ENCODE results near the gene TXNIP. TPM values are rescaled to one million over a fixed set of nuclear protein-coding genes. Genes with fewer than 3 reads are reported as not detected.

The TXNIP gene
- total and polyA plus RNA-seq, 2 experiments from 2014 or later: 22.8 to 29.1 TPM

- no peaks in the 10 kb centered on the region for H3K36me3 Mint-ChIP-seq (ENCODE audit: low read depth)
- Histone ChIP-seq H3F3A (replicated peaks; ENCODE audit: low read depth) (peaks cover 3% of the 10 kb centered on the region; the same call in 1 of the 2 replicates), H3K4me2 (no peak overlapping the region), H3K27ac (ENCODE audit: low read depth) (no peak overlapping the region), H3K9me2 (ENCODE audit: insufficient read depth) (no peaks in the 10 kb centered on the region), H3K4me3 (no peak overlapping the region), H3K4me1 (ENCODE audit: insufficient read depth) (peaks cover 21% of the 10 kb centered on the region), H2AFZ (no peak overlapping the region), H3K27me3 (ENCODE audit: insufficient read depth) (peaks cover 45% of the 10 kb centered on the region), H4K20me1 (replicated peaks; ENCODE audit: insufficient read depth) (no peaks in the 10 kb centered on the region), H3K79me2 (replicated peaks; ENCODE audit: insufficient read depth) (no peaks in the 10 kb centered on the region), H3K36me3 (ENCODE audit: insufficient read depth) (no peaks in the 10 kb centered on the region)
- ATAC-seq: no peak
- TF ChIP-seq NANOG (IDR thresholded peaks at IDR 0.05; ENCODE audit: borderline replicate concordance): no peak
- TF ChIP-seq CREB1 (CRISPR knock-in tag; IDR thresholded peaks at IDR 0.05; ENCODE audit: low read depth): no peak
- no peak for TF ChIP-seq STAT1 (IDR thresholded peaks at IDR 0.05; ENCODE audit: unreplicated experiment)
- no peak for TF ChIP-seq EZH2phosphoT487 (IDR thresholded peaks at IDR 0.05; ENCODE audit: unreplicated experiment)
- TF ChIP-seq ZNF114 (CRISPR knock-in tag; IDR thresholded peaks at IDR 0.05): no peak
- TF ChIP-seq ZNF462 (CRISPR knock-in tag; IDR thresholded peaks at IDR 0.05): no peak
- TF ChIP-seq, protein P1, sequence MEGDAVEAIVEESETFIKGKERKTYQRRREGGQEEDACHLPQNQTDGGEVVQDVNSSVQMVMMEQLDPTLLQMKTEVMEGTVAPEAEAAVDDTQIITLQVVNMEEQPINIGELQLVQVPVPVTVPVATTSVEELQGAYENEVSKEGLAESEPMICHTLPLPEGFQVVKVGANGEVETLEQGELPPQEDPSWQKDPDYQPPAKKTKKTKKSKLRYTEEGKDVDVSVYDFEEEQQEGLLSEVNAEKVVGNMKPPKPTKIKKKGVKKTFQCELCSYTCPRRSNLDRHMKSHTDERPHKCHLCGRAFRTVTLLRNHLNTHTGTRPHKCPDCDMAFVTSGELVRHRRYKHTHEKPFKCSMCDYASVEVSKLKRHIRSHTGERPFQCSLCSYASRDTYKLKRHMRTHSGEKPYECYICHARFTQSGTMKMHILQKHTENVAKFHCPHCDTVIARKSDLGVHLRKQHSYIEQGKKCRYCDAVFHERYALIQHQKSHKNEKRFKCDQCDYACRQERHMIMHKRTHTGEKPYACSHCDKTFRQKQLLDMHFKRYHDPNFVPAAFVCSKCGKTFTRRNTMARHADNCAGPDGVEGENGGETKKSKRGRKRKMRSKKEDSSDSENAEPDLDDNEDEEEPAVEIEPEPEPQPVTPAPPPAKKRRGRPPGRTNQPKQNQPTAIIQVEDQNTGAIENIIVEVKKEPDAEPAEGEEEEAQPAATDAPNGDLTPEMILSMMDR (conservative IDR thresholded peaks at IDR 0.05; ENCODE audit: low read depth in 2 of 2): no peak
- TF ChIP-seq, protein P2, sequence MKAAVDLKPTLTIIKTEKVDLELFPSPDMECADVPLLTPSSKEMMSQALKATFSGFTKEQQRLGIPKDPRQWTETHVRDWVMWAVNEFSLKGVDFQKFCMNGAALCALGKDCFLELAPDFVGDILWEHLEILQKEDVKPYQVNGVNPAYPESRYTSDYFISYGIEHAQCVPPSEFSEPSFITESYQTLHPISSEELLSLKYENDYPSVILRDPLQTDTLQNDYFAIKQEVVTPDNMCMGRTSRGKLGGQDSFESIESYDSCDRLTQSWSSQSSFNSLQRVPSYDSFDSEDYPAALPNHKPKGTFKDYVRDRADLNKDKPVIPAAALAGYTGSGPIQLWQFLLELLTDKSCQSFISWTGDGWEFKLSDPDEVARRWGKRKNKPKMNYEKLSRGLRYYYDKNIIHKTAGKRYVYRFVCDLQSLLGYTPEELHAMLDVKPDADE (IDR thresholded peaks at IDR 0.05): no peak
- TF ChIP-seq EZH2 (IDR thresholded peaks at IDR 0.05; ENCODE audit: low read depth, unreplicated experiment): no peak
- TF ChIP-seq, protein P3, sequence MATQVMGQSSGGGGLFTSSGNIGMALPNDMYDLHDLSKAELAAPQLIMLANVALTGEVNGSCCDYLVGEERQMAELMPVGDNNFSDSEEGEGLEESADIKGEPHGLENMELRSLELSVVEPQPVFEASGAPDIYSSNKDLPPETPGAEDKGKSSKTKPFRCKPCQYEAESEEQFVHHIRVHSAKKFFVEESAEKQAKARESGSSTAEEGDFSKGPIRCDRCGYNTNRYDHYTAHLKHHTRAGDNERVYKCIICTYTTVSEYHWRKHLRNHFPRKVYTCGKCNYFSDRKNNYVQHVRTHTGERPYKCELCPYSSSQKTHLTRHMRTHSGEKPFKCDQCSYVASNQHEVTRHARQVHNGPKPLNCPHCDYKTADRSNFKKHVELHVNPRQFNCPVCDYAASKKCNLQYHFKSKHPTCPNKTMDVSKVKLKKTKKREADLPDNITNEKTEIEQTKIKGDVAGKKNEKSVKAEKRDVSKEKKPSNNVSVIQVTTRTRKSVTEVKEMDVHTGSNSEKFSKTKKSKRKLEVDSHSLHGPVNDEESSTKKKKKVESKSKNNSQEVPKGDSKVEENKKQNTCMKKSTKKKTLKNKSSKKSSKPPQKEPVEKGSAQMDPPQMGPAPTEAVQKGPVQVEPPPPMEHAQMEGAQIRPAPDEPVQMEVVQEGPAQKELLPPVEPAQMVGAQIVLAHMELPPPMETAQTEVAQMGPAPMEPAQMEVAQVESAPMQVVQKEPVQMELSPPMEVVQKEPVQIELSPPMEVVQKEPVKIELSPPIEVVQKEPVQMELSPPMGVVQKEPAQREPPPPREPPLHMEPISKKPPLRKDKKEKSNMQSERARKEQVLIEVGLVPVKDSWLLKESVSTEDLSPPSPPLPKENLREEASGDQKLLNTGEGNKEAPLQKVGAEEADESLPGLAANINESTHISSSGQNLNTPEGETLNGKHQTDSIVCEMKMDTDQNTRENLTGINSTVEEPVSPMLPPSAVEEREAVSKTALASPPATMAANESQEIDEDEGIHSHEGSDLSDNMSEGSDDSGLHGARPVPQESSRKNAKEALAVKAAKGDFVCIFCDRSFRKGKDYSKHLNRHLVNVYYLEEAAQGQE (IDR thresholded peaks at IDR 0.05; ENCODE audit: unreplicated experiment): no peak
- TF ChIP-seq ZNF331 (CRISPR knock-in tag; IDR thresholded peaks at IDR 0.05; ENCODE audit: low read depth): no peak
- no peak for TF ChIP-seq POLR2AphosphoS5 (IDR thresholded peaks at IDR 0.05; ENCODE audit: low read depth)
- no peak for TF ChIP-seq JUNB (IDR thresholded peaks at IDR 0.05; ENCODE audit: unreplicated experiment)
- no peak overlapping the region for H3K4me3 Mint-ChIP-seq
- peaks cover 15% of the 10 kb centered on the region for H3K4me1 Mint-ChIP-seq
- no peak overlapping the region for H3K27ac Mint-ChIP-seq
- no peak for DNase-seq (ENCODE audit: low spot score)
- peaks cover 21% of the 10 kb centered on the region for H3K27me3 Mint-ChIP-seq (ENCODE audit: insufficient read depth, low read depth, poor library complexity)
- no peaks in the 10 kb centered on the region for H3K9me3 Mint-ChIP-seq
These were observed 20.5 kb upstream of the TXNIP start for GRCh38 chr1:146016891-146017290.
